HuH-7.5 (cell line): ENCODE data around the gene ANXA8.
"Not testable (repeated sequence)": the region's sequence is repeated elsewhere in the genome, so short reads cannot be mapped to it uniquely, and the experiment has no call there.

Source experiments
- DNase-seq: peaks from one replicate; pipeline ENCODE4 v3.0.0; 2011; ENCODE audit warnings: low spot score

The ANXA8 gene

GRCh38 chr10:47462577-47463358 is 21.1 kb downstream of the ANXA8 start:
- not testable (repeated sequence) for DNase-seq

GRCh38 chr10:47461261-47461687 is 22.6 kb downstream of the ANXA8 start:
- DNase-seq = not testable (repeated sequence)

GRCh38 chr10:47458466-47459154 is 25.3 kb downstream of the ANXA8 start:
- no peak for DNase-seq

GRCh38 chr10:47457826-47458225 is 26.1 kb downstream of the ANXA8 start:
- DNase-seq = no peak

GRCh38 chr10:47457528-47457820 is 26.4 kb downstream of the ANXA8 start:
- no peak for DNase-seq

- no peak for DNase-seq
Observed at GRCh38 chr10:47456794-47457527, 27.0 kb downstream of the ANXA8 start.

- DNase-seq = no peak
Observed at GRCh38 chr10:47456079-47456785, 27.7 kb downstream of the ANXA8 start.

GRCh38 chr10:47455350-47456078 is 28.4 kb downstream of the ANXA8 start:
- DNase-seq = not testable (repeated sequence)

- DNase-seq = no peak
Observed at GRCh38 chr10:47454780-47455058, 29.2 kb downstream of the ANXA8 start.

GRCh38 chr10:47454008-47454779 is 29.7 kb downstream of the ANXA8 start:
- no peak for DNase-seq

- no peak for DNase-seq
Observed at GRCh38 chr10:47453141-47454007, 30.5 kb downstream of the ANXA8 start.

GRCh38 chr10:47452495-47453140 is 31.3 kb downstream of the ANXA8 start:
- DNase-seq = no peak

- no peak for DNase-seq
Observed at GRCh38 chr10:47451998-47452494, 31.9 kb downstream of the ANXA8 start.

GRCh38 chr10:47451273-47451997 is 32.5 kb downstream of the ANXA8 start:
- DNase-seq = no peak

GRCh38 chr10:47450442-47450841 is 33.5 kb downstream of the ANXA8 start:
- DNase-seq = no peak

GRCh38 chr10:47449979-47450378 is 33.9 kb downstream of the ANXA8 start:
- no peak for DNase-seq

GRCh38 chr10:47449102-47449978 is 34.6 kb downstream of the ANXA8 start:
- DNase-seq = no peak

GRCh38 chr10:47447705-47448104 is 36.2 kb downstream of the ANXA8 start:
- no peak for DNase-seq
